Chondrocyte (in vitro differentiated cells): ENCODE results near the gene PARD6G. TPM values are rescaled to one million over a fixed set of nuclear protein-coding genes. Genes with fewer than 3 reads are reported as not detected.

Experiments
- DNase-seq: peaks from one replicate; pipeline ENCODE4 v3.0.0; 2021; ENCODE audit warnings: mixed read lengths, low spot score
- H3K27ac Mint-ChIP-seq: one replicate; pipeline ENCODE4 v1.8.0; 2021; ENCODE audit warnings: mild to moderate bottlenecking, moderate library complexity, mixed read lengths; ENCODE audit not compliant: unreplicated experiment
- H3K27me3 Mint-ChIP-seq: 2 replicates; pipeline ENCODE4 v1.8.0; 2021; ENCODE audit warnings: low read depth, mixed read lengths
- H3K36me3 Mint-ChIP-seq: 2 replicates; pipeline ENCODE4 v1.8.0; 2021; ENCODE audit warnings: low read depth, mixed read lengths
- H3K4me1 Mint-ChIP-seq: 2 replicates; pipeline ENCODE4 v1.8.0; 2021; ENCODE audit warnings: low read depth, mild to moderate bottlenecking, mixed read lengths
- H3K4me3 Mint-ChIP-seq: one replicate; pipeline ENCODE4 v1.8.0; 2021; ENCODE audit warnings: mild to moderate bottlenecking, moderate library complexity, mixed read lengths; ENCODE audit not compliant: unreplicated experiment
- H3K9me3 Mint-ChIP-seq: 2 replicates; pipeline ENCODE4 v1.8.0; 2021; ENCODE audit warnings: low read depth, mixed read lengths
- total RNA-seq: library from RNA; stranded (reverse); gene quantifications from 3 replicates; pipeline ENCODE4 v1.2.1, GENCODE V29; 2021
- TF ChIP-seq, protein P1 (sequence below): fragments of 200-600 bp; sonication (generic); IDR thresholded peaks from 2 replicates; pipeline ENCODE4 v1.5.0; 2021; ENCODE audit warnings: antibody characterized with exemption, mild to moderate bottlenecking, moderate library complexity

The PARD6G gene
- total RNA-seq, 1 donor from 2014 or later: 17.7 TPM

DNA sequence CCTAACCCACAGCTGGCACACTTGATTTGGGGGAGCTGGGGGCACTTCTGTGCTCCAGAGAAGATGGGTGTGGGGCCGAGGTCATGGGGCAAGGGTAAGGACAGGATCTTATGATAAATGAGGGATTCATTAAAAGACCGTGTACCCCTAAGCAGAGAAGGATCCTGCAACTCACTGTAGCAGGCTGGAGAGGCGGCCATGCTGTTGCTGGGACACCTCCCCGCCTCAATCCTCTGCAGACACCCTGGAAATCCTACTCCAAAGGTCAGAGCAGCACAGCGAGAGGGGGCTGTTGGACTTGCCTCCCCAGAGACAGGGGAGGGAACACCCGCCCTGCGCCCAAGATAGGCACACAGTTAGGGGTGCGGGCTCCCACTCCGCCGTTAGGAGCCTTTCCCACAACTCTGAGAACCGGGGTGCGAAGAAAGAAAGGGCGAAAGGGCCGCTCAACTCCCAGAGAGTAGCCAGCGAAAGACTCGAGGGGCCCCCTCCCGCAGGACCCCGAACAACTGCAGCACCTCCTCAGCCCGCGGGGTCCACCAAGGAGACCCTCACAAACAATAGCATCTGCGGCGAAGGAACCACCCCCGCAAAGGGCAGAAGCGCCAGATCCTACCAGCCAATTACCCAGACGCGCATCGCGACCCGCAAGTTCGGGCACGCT, 1.4 kb downstream of the PARD6G start:
- Mint-ChIP-seq H3K4me1 (peaks cover 10% of the 10 kb centered on the region), H3K36me3 (no peaks in the 10 kb centered on the region), H3K9me3 (no peaks in the 10 kb centered on the region), H3K27ac (peak overlapping the region; percentile 17), H3K4me3 (peak overlapping the region; percentile 77), H3K27me3 (no peaks in the 10 kb centered on the region)
- no peak for DNase-seq
- TF ChIP-seq, protein P1, sequence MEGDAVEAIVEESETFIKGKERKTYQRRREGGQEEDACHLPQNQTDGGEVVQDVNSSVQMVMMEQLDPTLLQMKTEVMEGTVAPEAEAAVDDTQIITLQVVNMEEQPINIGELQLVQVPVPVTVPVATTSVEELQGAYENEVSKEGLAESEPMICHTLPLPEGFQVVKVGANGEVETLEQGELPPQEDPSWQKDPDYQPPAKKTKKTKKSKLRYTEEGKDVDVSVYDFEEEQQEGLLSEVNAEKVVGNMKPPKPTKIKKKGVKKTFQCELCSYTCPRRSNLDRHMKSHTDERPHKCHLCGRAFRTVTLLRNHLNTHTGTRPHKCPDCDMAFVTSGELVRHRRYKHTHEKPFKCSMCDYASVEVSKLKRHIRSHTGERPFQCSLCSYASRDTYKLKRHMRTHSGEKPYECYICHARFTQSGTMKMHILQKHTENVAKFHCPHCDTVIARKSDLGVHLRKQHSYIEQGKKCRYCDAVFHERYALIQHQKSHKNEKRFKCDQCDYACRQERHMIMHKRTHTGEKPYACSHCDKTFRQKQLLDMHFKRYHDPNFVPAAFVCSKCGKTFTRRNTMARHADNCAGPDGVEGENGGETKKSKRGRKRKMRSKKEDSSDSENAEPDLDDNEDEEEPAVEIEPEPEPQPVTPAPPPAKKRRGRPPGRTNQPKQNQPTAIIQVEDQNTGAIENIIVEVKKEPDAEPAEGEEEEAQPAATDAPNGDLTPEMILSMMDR: no peak

DNA sequence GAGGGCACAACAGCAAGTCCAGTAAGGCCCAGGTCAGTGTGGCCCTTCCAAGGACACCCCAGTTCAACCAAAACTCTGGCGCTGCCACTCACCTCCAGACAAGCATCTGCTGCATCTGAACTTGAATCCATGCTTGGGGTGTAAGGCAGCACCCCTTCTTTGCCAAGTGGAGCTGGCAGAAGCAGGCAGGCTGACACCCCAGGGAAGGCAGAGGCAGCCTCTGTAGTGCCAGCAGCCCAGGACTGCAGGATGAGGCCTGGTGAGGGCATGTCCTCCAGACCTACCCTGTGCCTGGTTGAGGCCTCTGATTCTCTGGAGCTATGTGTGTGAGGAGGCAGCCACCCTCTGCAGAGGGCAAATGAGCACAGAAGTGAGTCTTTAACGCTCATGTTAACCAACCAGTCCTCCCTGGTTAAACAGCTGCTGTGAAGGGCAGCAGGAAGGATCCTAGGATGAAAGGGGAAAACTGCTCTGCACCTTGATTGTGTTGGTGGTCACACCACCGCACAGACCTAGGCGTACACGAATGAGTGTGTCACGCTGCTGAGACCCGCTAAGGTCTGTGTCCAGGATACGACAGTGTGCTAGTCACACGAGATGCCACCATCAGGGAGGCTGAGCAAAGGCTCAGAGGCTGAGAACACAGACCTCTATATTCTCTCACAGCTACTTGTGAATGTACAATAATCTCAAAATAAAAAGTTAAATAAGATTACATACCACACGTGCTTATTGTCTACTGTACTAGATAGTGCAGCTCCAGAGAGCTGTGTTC, 2.2 kb downstream of the PARD6G start:
- Mint-ChIP-seq H3K4me1 (peaks cover 10% of the 10 kb centered on the region), H3K27me3 (no peaks in the 10 kb centered on the region), H3K9me3 (no peaks in the 10 kb centered on the region), H3K4me3 (peak overlapping the region; percentile 77), H3K36me3 (no peaks in the 10 kb centered on the region), H3K27ac (peak overlapping the region; percentile 17)
- no peak for DNase-seq
- TF ChIP-seq, protein P1: no peak

DNA sequence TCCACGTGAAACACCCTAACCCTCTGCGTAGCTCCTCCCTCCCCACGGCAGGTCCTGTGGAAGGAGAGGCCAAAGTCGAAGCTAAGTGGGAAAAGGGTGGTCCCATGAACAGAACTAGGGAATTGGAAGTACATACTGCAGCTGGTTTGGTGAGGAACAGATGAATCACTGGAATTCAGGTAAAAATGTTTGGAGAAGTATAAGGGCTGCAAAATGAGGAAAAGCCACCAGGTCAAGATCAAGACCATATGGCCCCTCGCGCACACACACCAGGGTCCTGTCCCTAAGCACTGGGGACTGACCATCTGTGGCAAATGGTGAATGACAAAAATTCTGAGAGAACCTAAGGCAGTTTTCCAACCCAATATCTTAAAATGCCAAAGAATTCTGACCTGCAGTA, 3.1 kb downstream of the PARD6G start:
- H3K27ac Mint-ChIP-seq: no peak overlapping the region
- TF ChIP-seq, protein P1: no peak
- H3K4me1 Mint-ChIP-seq: peaks cover 10% of the 10 kb centered on the region
- no peaks in the 10 kb centered on the region for H3K9me3 Mint-ChIP-seq
- H3K27me3 Mint-ChIP-seq: no peaks in the 10 kb centered on the region
- no peaks in the 10 kb centered on the region for H3K36me3 Mint-ChIP-seq
- DNase-seq: no peak
- no peak overlapping the region for H3K4me3 Mint-ChIP-seq

DNA sequence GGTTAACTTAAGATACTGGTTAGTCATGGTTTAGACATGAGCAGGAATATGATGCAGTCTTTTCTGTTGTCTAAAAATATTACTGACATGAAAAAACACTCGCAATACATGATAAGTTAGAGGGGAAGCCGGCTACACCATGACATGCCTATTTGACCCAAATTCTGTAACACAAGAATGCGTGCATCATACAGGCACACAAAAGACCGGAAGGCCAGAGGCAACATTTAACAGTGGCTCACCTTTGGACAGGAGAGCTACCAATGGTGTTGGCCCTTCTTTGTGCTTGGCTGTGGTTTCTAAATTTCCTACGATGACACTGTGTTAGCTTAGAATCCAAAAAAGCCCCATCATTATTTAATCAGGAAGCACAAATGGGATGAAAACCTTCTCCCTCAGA, 4.1 kb downstream of the PARD6G start:
- no peaks in the 10 kb centered on the region for H3K36me3 Mint-ChIP-seq

More for the DNA sequence above, 4.1 kb downstream of the PARD6G start:
- H3K9me3 Mint-ChIP-seq: no peaks in the 10 kb centered on the region
- H3K27ac Mint-ChIP-seq: no peak overlapping the region
- DNase-seq: no peak
- H3K4me1 Mint-ChIP-seq: peaks cover 10% of the 10 kb centered on the region
- no peak overlapping the region for H3K4me3 Mint-ChIP-seq
- no peaks in the 10 kb centered on the region for H3K27me3 Mint-ChIP-seq
- TF ChIP-seq, protein P1: no peak
